Mucosa of rectum (tissue), 2 donors: Measurements from ENCODE around the gene SIT1.
A peak's percentile ranks its signal among the peaks of the same experiment; 100 is the strongest.

ENCODE experiments used
- H3K27ac ChIP-seq, 2 donors: one replicate each; pipeline ENCODE4 v1.7.0; 2013; ENCODE audit warnings: inconsistent platforms in 2 of 2, low read depth in 2 of 2, low read length in 2 of 2
- H3K27me3 ChIP-seq, 2 donors: one replicate each; pipeline ENCODE4 v1.7.0; 2013; ENCODE audit warnings: low read length in 2 of 2; ENCODE audit not compliant: control insufficient read depth in 2 of 2, insufficient read depth in 2 of 2
- H3K36me3 ChIP-seq, 2 donors: one replicate each; pipeline ENCODE4 v1.7.0; 2013; ENCODE audit warnings: low read length in 2 of 2; ENCODE audit not compliant: control insufficient read depth in 2 of 2, insufficient read depth in 2 of 2
- H3K4me1 ChIP-seq, 2 donors: one replicate each; pipeline ENCODE4 v1.7.0; 2013; ENCODE audit warnings: low read length in 2 of 2, mild to moderate bottlenecking in 1 of 2; ENCODE audit not compliant: control insufficient read depth in 2 of 2, insufficient read depth in 2 of 2
- H3K4me3 ChIP-seq, 2 donors: one replicate each; pipeline ENCODE4 v1.7.0; 2013; ENCODE audit warnings: low read length in 2 of 2
- H3K9ac ChIP-seq, 2 donors: one replicate each; pipeline ENCODE4 v1.7.0; 2013; ENCODE audit warnings: low read length in 2 of 2, low read depth in 1 of 2, mild to moderate bottlenecking in 1 of 2
- H3K9me3 ChIP-seq, 2 donors: one replicate each; pipeline ENCODE4 v1.7.0; 2013; ENCODE audit warnings: low read length in 2 of 2; ENCODE audit not compliant: control insufficient read depth in 2 of 2
- donor health status: healthy.
- donor health status: Normal muscosa, but diverticular disease.

SIT1 gene

DNA sequence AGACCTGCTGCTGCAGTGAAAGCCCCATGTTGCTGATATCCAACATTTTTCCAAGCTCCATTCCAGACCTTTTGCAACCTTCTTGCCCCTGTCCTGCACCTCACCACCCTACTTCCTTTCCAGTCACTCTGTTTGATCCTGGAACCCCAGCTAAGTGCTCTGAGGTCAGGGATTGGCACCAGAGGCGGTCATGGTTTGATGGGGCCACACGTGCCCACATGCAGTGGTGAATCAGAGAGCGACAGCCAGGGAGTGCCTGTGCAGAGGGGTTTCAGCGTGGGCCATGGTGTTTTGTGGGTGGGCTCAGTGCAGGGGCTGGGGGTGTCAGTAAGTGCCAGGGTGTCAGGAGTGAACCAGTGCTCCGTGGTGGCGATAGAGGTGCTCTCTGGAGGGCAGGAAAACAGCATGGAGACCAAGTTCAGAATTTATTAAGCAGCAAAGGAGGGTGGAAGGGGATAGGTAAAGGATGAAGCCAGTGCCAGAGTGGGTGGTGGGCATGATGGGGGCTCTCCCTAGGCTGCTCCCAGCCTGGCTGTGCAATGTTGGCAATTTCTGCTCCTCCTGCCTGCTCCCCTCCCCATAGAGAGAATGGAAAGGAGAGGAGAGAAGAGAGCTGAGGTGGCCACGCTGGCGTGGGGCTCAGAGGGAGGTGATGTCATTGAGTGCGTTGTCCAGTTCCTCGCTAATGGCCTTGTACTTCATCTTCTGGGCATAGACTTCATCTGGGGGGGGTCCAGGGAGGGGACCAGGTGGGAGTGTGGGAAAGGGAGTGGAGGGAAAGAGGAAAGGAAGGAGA is 32.0 kb upstream of the SIT1 start:
- Histone ChIP-seq H3K36me3 (no peaks in the 10 kb centered on the region), H3K9ac (no peak overlapping the region), H3K27ac (no peak overlapping the region), H3K9me3 (no peaks in the 10 kb centered on the region), H3K4me1 (no peaks in the 10 kb centered on the region), H3K4me3 (no peak overlapping the region), H3K27me3 (no peaks in the 10 kb centered on the region)

DNA sequence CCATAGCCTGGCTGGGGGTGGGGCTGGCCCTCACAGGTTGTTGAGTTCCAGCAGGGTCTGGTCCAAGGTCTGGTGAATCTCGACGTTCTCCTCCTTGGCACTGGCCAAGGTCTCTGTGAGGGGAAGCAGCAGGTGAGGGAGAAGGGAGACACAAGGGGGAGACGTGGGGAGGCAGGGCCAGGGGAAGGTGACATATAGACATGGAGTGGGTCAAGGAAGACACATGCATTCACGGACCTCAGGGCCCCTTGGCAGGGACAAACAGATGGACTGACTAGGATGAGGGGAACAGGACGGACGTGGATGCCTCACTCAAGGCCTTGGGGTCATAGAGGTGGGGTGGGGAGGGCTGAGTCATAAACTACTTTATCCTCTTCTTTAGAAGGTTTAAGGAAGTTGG is 31.3 kb upstream of the SIT1 start:
- H3K27me3 ChIP-seq = no peaks in the 10 kb centered on the region
- H3K4me3 ChIP-seq = no peak overlapping the region
- no peaks in the 10 kb centered on the region for H3K36me3 ChIP-seq
- H3K9ac ChIP-seq = no peak overlapping the region
- H3K27ac ChIP-seq = no peak overlapping the region
- H3K4me1 ChIP-seq = no peaks in the 10 kb centered on the region
- no peaks in the 10 kb centered on the region for H3K9me3 ChIP-seq

DNA sequence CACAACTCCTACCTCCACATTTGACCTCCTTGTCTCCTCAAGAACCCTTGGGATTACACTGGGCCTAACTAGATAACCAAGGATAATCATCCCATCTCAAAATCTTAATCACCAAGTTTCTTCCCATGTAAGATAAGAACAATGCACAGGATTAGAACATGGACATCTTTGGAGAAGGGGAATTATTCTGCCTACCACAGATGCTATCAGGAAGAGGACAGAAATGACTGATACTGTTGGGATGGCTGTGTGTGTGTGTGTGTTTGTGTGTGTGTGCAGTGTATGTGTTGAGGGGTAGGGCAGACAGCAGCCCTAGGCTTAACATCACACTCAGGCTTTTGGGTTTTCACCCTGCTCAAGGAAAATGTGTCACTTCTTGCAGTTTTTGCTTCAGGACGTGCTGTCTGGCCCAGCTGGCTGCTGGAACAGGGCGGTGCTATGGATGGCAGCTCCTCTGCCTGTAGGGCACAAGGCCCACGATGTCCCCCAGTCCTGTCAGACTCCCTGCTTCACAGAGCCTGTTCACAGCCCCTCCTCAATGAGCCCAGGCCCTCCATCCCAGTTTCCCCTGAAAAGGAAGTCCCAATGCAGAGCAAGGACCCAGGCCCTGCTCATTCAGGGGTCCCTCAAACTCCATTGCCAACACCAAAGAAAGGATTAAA is 30.7 kb upstream of the SIT1 start:
- H3K4me1 ChIP-seq = no peaks in the 10 kb centered on the region
- no peaks in the 10 kb centered on the region for H3K27me3 ChIP-seq
- no peaks in the 10 kb centered on the region for H3K9me3 ChIP-seq
- no peak overlapping the region for H3K9ac ChIP-seq
- no peaks in the 10 kb centered on the region for H3K36me3 ChIP-seq
- H3K4me3 ChIP-seq = no peak overlapping the region
- no peak overlapping the region for H3K27ac ChIP-seq

DNA sequence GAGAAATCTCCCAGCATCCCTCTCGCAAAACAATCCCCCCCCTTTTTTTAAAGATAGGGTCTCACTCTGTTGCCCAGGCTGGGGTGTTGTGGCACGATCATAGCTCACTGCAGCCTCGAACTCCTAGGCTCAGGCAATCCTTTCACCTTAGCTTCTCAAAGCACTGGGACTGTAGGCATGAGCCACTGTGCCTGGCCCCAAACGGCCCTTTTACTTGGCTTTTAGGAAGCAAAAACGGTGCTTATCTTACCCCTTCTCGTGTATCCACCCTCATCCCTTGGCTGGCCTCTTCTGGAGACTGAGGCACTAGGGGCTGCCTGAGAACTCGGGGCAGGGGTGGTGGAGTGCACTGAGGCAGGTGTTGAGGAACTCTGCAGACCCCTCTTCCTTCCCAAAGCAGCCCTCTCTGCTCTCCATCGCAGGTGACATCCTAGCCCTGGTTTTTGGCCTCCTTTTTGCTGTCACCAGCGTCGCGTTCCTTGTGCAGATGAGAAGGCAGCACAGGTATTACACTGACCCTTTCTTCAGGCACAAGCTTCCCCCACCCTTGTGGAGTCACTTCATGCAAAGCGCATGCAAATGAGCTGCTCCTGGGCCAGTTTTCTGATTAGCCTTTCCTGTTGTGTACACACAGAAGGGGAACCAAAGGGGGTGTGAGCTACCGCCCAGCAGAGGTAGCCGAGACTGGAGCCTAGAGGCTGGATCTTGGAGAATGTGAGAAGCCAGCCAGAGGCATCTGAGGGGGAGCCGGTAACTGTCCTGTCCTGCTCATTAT is 29.8 kb upstream of the SIT1 start:
- Histone ChIP-seq H3K4me3 (no peak overlapping the region), H3K27me3 (no peaks in the 10 kb centered on the region), H3K36me3 (no peaks in the 10 kb centered on the region), H3K9me3 (no peaks in the 10 kb centered on the region), H3K4me1 (peaks cover 0 to 6% of the 10 kb centered on the region in 2 donors), H3K27ac (no peak overlapping the region), H3K9ac (no peak overlapping the region)

DNA sequence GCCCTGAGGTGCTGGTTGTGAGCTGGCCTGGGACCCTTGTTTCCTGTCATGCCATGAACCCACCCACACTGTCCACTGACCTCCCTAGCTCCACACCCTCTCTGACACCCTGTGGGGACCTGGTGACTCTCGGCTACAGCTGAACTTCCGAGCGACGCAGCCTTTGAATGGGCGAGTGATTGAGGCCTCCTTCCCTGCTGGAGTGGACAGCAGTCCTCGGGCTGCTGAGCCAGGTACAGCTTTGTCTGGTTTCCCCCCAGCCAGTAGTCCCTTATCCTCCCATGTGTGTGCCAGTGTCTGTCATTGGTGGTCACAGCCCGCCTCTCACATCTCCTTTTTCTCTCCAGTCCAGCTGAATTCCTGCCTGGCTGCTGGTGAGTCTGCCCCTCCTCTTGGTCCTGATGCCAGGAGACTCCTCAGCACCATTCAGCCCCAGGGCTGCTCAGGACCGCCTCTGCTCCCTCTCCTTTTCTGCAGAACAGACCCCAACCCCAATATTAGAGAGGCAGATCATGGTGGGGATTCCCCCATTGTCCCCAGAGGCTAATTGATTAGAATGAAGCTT is 29.1 kb upstream of the SIT1 start:
- Histone ChIP-seq H3K9me3 (no peaks in the 10 kb centered on the region), H3K4me1 (peaks cover 0 to 6% of the 10 kb centered on the region in 2 donors), H3K36me3 (no peaks in the 10 kb centered on the region), H3K27me3 (no peaks in the 10 kb centered on the region), H3K27ac (no peak overlapping the region), H3K4me3 (no peak overlapping the region), H3K9ac (no peak overlapping the region)

DNA sequence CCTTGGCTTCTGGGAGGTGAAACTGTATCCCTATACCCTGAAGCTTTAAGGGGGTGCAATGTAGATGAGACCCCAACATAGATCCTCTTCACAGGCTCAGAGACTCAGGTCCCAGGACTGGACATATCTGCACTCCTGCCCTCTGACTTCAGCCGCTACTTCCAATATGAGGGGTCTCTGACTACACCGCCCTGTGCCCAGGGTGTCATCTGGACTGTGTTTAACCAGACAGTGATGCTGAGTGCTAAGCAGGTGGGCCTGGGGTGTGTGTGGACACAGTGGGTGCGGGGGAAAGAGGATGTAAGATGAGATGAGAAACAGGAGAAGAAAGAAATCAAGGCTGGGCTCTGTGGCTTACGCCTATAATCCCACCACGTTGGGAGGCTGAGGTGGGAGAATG is 28.4 kb upstream of the SIT1 start:
- peaks cover 0 to 6% of the 10 kb centered on the region in 2 donors for H3K4me1 ChIP-seq
- H3K9ac ChIP-seq = no peak overlapping the region
- H3K27me3 ChIP-seq = no peaks in the 10 kb centered on the region

DNA sequence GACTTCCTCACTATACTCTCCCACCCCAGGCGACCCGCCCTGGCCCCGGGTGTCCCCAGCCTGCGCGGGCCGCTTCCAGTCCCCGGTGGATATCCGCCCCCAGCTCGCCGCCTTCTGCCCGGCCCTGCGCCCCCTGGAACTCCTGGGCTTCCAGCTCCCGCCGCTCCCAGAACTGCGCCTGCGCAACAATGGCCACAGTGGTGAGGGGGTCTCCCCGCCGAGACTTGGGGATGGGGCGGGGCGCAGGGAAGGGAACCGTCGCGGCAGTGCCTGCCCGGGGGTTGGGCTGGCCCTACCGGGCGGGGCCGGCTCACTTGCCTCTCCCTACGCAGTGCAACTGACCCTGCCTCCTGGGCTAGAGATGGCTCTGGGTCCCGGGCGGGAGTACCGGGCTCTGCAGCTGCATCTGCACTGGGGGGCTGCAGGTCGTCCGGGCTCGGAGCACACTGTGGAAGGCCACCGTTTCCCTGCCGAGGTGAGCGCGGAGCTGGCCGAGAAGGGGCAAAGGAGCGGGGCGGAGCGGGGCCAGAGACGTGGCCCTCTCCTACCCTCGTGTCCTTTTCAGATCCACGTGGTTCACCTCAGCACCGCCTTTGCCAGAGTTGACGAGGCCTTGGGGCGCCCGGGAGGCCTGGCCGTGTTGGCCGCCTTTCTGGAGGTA is 25.1 kb upstream of the SIT1 start:
- Histone ChIP-seq H3K4me3 (peak overlapping the region; percentile 60 to 62), H3K27ac (peak overlapping the region in 1 of 2 donors; percentile 16), H3K4me1 (peaks cover 2 to 6% of the 10 kb centered on the region in 2 donors)

More for the DNA sequence above, 28.4 kb upstream of the SIT1 start:
- Histone ChIP-seq H3K4me3 (no peak overlapping the region), H3K9me3 (no peaks in the 10 kb centered on the region), H3K36me3 (no peaks in the 10 kb centered on the region), H3K27ac (no peak overlapping the region)

DNA sequence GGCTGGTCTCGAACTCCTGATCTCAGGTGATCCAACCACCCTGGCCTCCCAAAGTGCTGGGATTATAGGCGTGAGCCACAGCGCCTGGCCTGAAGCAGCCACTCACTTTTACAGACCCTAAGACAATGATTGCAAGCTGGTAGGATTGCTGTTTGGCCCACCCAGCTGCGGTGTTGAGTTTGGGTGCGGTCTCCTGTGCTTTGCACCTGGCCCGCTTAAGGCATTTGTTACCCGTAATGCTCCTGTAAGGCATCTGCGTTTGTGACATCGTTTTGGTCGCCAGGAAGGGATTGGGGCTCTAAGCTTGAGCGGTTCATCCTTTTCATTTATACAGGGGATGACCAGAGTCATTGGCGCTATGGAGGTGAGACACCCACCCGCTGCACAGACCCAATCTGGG is 24.5 kb upstream of the SIT1 start:
- H3K4me3 ChIP-seq = peak overlapping the region; percentile 60 to 62
- peak overlapping the region in 1 of 2 donors; percentile 16 for H3K27ac ChIP-seq

More for the DNA sequence above, 25.1 kb upstream of the SIT1 start:
- Histone ChIP-seq H3K27me3 (no peaks in the 10 kb centered on the region), H3K9me3 (no peaks in the 10 kb centered on the region), H3K9ac (peak overlapping the region; percentile 45 to 47), H3K36me3 (no peaks in the 10 kb centered on the region)

DNA sequence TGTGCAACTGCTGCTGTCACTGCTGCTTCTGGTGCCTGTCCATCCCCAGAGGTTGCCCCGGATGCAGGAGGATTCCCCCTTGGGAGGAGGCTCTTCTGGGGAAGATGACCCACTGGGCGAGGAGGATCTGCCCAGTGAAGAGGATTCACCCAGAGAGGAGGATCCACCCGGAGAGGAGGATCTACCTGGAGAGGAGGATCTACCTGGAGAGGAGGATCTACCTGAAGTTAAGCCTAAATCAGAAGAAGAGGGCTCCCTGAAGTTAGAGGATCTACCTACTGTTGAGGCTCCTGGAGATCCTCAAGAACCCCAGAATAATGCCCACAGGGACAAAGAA is 23.3 kb upstream of the SIT1 start:
- no peaks in the 10 kb centered on the region for H3K9me3 ChIP-seq
- H3K36me3 ChIP-seq = no peaks in the 10 kb centered on the region
- H3K27ac ChIP-seq = no peak overlapping the region
- H3K4me1 ChIP-seq = peaks cover 8 to 14% of the 10 kb centered on the region in 2 donors
- H3K4me3 ChIP-seq = no peak overlapping the region
- H3K9ac ChIP-seq = no peak overlapping the region
- no peaks in the 10 kb centered on the region for H3K27me3 ChIP-seq

More for the DNA sequence above, 24.5 kb upstream of the SIT1 start:
- H3K9me3 ChIP-seq = no peaks in the 10 kb centered on the region
- H3K27me3 ChIP-seq = no peaks in the 10 kb centered on the region
- H3K36me3 ChIP-seq = no peaks in the 10 kb centered on the region
- peak overlapping the region in 1 of 2 donors; percentile 45 for H3K9ac ChIP-seq
- peaks cover 4 to 6% of the 10 kb centered on the region in 2 donors for H3K4me1 ChIP-seq
